K562 (cell line): ENCODE measurements around the gene IGSF9. TPM values are rescaled to one million over a fixed set of nuclear protein-coding genes. Genes with fewer than 3 reads are reported as not detected.

Source experiments
- ATAC-seq: fragments of 200-7000 bp; cut with Tn5 transposase; 3 replicates; pipeline ENCODE4 v1.9.1; 2020; ENCODE audit warnings: moderate library complexity
- BruUV-seq: library from RNA; stranded (reverse); fragments of 400-500 nt; replicated peaks from 2 replicates; lab custom pipeline; 2021; lab: Mats Ljungman, UMichigan
- CTCF ChIA-PET: fragments of 300-600 bp; formaldehyde crosslinking; extraction: SDS; loops from one replicate; lab custom pipeline; 2021; ENCODE audit warnings: low intra/inter-chr PET ratio; lab: Yijun Ruan, JAX
- POLR2A ChIA-PET: fragments of 300-600, 350-650 bp; sonication (Branson Sonifier 250); formaldehyde crosslinking; extraction: SDS; loops from one replicate; lab custom pipeline; 2021; ENCODE audit warnings: antibody characterized with exemption, inconsistent platforms; lab: Yijun Ruan, JAX
- DNase-seq, 4 experiments: peaks; one replicate each; pipeline versions ENCODE4 v3.0.0 to v3.0.0-alpha.2; 2011 to 2018; ENCODE audit warnings: low spot score in 3 of 4, mixed read lengths in 3 of 4; ENCODE audit errors: extremely low read depth in 1 of 4
- FAIRE-seq: peaks from 2 replicates; lab custom pipeline; 2011; peaks lifted over from hg19 to GRCh38; lab: Jason Lieb, UNC
- H2AFZ ChIP-seq: 2 replicates; pipeline ENCODE4 v1.6.0; 2011; ENCODE audit warnings: low read depth, low read length, control low read depth, inconsistent platforms
- H3K27ac ChIP-seq: fragments of 200-600 bp; 3 replicates; pipeline ENCODE4 v1.8.0; 2011; ENCODE audit warnings: low read depth, mild to moderate bottlenecking, control low read depth, inconsistent platforms, low read length, moderate library complexity, mixed read lengths; ENCODE audit errors: extremely low read depth
- H3K27me3 ChIP-seq, 2 experiments: fragments of 300-600 bp in 1 of 2; 2 replicates in 1 of 2; 3 replicates in 1 of 2; pipeline versions ENCODE4 v1.6.0 to v1.8.0; 2011; ENCODE audit warnings: inconsistent platforms in 2 of 2, low read length in 2 of 2, mild to moderate bottlenecking in 1 of 2, mixed read lengths in 1 of 2, moderate library complexity in 1 of 2; ENCODE audit not compliant: control insufficient read depth in 2 of 2, insufficient read depth in 2 of 2
- H3K36me3 ChIP-seq: fragments of 300-600 bp; 3 replicates; pipeline ENCODE4 v1.8.0; 2011; ENCODE audit warnings: mild to moderate bottlenecking, low read length, inconsistent platforms; ENCODE audit not compliant: control insufficient read depth, insufficient read depth
- H3K4me1 ChIP-seq, 2 experiments: fragments of 200-600 bp in 1 of 2; replicated peaks in 1 of 2; 2 replicates in 1 of 2; 3 replicates in 1 of 2; pipeline versions ENCODE4 v1.5.1 to v1.8.0; 2011; ENCODE audit warnings: inconsistent platforms in 2 of 2, low read length in 2 of 2, mild to moderate bottlenecking in 1 of 2, mixed read lengths in 1 of 2, moderate library complexity in 1 of 2; ENCODE audit not compliant: control insufficient read depth in 2 of 2, insufficient read depth in 2 of 2
- H3K4me2 ChIP-seq: 2 replicates; pipeline ENCODE4 v1.6.1; 2011; ENCODE audit warnings: low read length, control low read depth, inconsistent platforms, mixed read lengths; ENCODE audit not compliant: insufficient read depth
- H3K4me3 ChIP-seq: fragments of 200-600 bp; sonication (generic), shearing (Covaris generic); 2 replicates; pipeline ENCODE4 v1.5.1; 2016; ENCODE audit warnings: control low read depth, inconsistent platforms
- H3K79me2 ChIP-seq: fragments of 200-600 bp; 3 replicates; pipeline ENCODE4 v1.8.0; 2011; ENCODE audit warnings: low read length, inconsistent platforms; ENCODE audit not compliant: control insufficient read depth, insufficient read depth
- H3K9ac ChIP-seq, 2 experiments: 2 replicates each; pipeline versions ENCODE4 v1.6.0 to v1.6.1; 2011; ENCODE audit warnings: low read depth in 2 of 2, low read length in 2 of 2, control low read depth in 1 of 2, inconsistent platforms in 1 of 2, mild to moderate bottlenecking in 1 of 2, mixed read lengths in 1 of 2; ENCODE audit not compliant: insufficient read depth in 1 of 2
- H3K9me1 ChIP-seq: one replicate; pipeline ENCODE4 v1.6.0; 2011; ENCODE audit warnings: inconsistent platforms, mild to moderate bottlenecking, low read length, moderate library complexity; ENCODE audit not compliant: control insufficient read depth, insufficient read depth
- H3K9me3 ChIP-seq: replicated peaks from 2 replicates; pipeline ENCODE4 v1.5.1; 2011; ENCODE audit warnings: low read depth, low read length, inconsistent platforms; ENCODE audit not compliant: control insufficient read depth, insufficient read depth
- H4K20me1 ChIP-seq: replicated peaks from 2 replicates; pipeline ENCODE4 v1.6.1; 2011; ENCODE audit warnings: low read length, inconsistent platforms, mixed read lengths; ENCODE audit not compliant: control insufficient read depth, insufficient read depth
- ATF1 ChIP-seq, 2 experiments: fragments of 450-650 bp in 1 of 2; IDR thresholded peaks; 2 replicates each; pipeline ENCODE4 v1.6.1; 2016; ENCODE audit warnings: missing compliant biosample characterization in 1 of 2, missing genetic modification characterization in 1 of 2
- CBFA2T2 ChIP-seq: fragments of 450-650 bp; conservative IDR thresholded peaks from 2 replicates; pipeline ENCODE4 v1.6.1; 2017; ENCODE audit warnings: mild to moderate bottlenecking
- DACH1 ChIP-seq: fragments of 450-650 bp; IDR thresholded peaks from 2 replicates; pipeline ENCODE4 v1.6.1; 2018; ENCODE audit not compliant: partially characterized antibody
- MAX ChIP-seq: sonication (generic); formaldehyde crosslinking; IDR thresholded peaks from 2 replicates; pipeline ENCODE4 v1.9.0; 2022; ENCODE audit warnings: mild to moderate bottlenecking, missing genetic modification reagents
- MAZ ChIP-seq, 2 experiments: fragments of 450-650 bp in 1 of 2; sonication (generic) in 1 of 2; formaldehyde crosslinking; IDR thresholded peaks in 1 of 2; conservative IDR thresholded peaks in 1 of 2; 2 replicates each; pipeline versions ENCODE4 v1.4.0 to v1.5.0; 2020; ENCODE audit warnings: mild to moderate bottlenecking in 1 of 2, missing genetic modification reagents in 1 of 2
- MEF2D ChIP-seq: conservative IDR thresholded peaks from 2 replicates; pipeline ENCODE4 v1.6.1; 2016; ENCODE audit warnings: low read depth, missing genetic modification characterization, missing compliant biosample characterization
- NFE2 ChIP-seq: IDR thresholded peaks from 2 replicates; pipeline ENCODE4 v1.6.1; 2014; ENCODE audit warnings: antibody characterized with exemption, low read depth
- NR2F6 ChIP-seq: fragments of 450-650 bp; formaldehyde crosslinking; IDR thresholded peaks from 2 replicates; pipeline ENCODE4 v1.4.0; 2020; ENCODE audit warnings: mild to moderate bottlenecking
- PTBP1 ChIP-seq: fragments of 200-400 bp; formaldehyde crosslinking; IDR thresholded peaks from 2 replicates; pipeline ENCODE4 v1.6.1; 2017; ENCODE audit warnings: low read depth, low read length
- SLC30A9 ChIP-seq: fragments of 250-450 bp; sonication (Bioruptor Pico); IDR thresholded peaks from 2 replicates; pipeline ENCODE4 v1.8.0; 2022; ENCODE audit warnings: mild to moderate bottlenecking, moderate library complexity
- ZFP1 ChIP-seq: fragments of 450-650 bp; formaldehyde crosslinking; IDR thresholded peaks from 2 replicates; pipeline ENCODE4 v1.4.0; 2020; ENCODE audit warnings: mild to moderate bottlenecking, mixed read lengths
- ZNF12 ChIP-seq: sonication (generic); formaldehyde crosslinking; IDR thresholded peaks from 2 replicates; pipeline ENCODE4 v1.4.0; 2020; ENCODE audit warnings: mild to moderate bottlenecking, missing genetic modification reagents
- ZNF282 ChIP-seq: sonication (generic); formaldehyde crosslinking; IDR thresholded peaks from 2 replicates; pipeline ENCODE4 v1.8.1; 2023; ENCODE audit warnings: missing genetic modification reagents
- WGBS: fragments of 100-300 bp; shearing (Covaris generic); methylation state at CpG from one replicate; pipeline ENCODE4 v1.1.6; 2016; ENCODE audit warnings: low coverage, mixed read lengths; ENCODE audit not compliant: insufficient coverage; ENCODE audit errors: missing lambda C conversion rate; 5-methylcytosine and 5-hydroxymethylcytosine counted together
- in situ Hi-C: fragments of 300-500 bp; cut with MboI; formaldehyde crosslinking; loops from 4 replicates; pipeline ENCODE4 v1.15.0; 2018; ENCODE audit warnings: inconsistent platforms, mixed read lengths
- intact Hi-C: fragments of 100-400 bp; cut with micrococcal nuclease; formaldehyde crosslinking; loops from 2 replicates; pipeline ENCODE4 v1.14.2; 2022
- polyA plus RNA-seq, 8 experiments: library from polyadenylated mRNA; depleted of rRNA in 4 of 8; stranded (reverse) in 5 of 8; unstranded in 3 of 8; fragments of >200 nt; fragmentation: Nextera tagmentation in 2 of 8; fragmentation: Illumina TruSeq in 1 of 8; extraction: Ambion mirVana in 2 of 8; extraction: Trizol in 1 of 8; gene quantifications; 2 replicates each; pipeline versions ENCODE4 v1.2.1 to v1.2.3, GENCODE V29; 2011 to 2014; ENCODE audit warnings: inconsistent platforms in 1 of 8, missing spikeins in 1 of 8
- total RNA-seq, 7 experiments: library from RNA; depleted of rRNA in 6 of 7; stranded (reverse); fragments of >200 nt in 6 of 7; fragmentation: Illumina TruSeq in 2 of 7; extraction: Trizol in 2 of 7; gene quantifications; 2 replicates each; pipeline versions ENCODE4 v1.2.1 to v1.2.3, GENCODE V29; 2011 to 2021; ENCODE audit warnings: low replicate concordance in 1 of 7
- TF ChIP-seq, protein P1 (sequence below): IDR thresholded peaks from 2 replicates; pipeline ENCODE4 v1.6.1; 2016; ENCODE audit warnings: missing genetic modification characterization, missing compliant biosample characterization
- TF ChIP-seq, protein P2 (sequence below), 2 experiments: IDR thresholded peaks; 2 replicates each; pipeline ENCODE4 v1.6.1; 2011; ENCODE audit warnings: borderline replicate concordance in 1 of 2, control low read depth in 1 of 2, low read depth in 1 of 2, low read length in 1 of 2, mild to moderate bottlenecking in 1 of 2, mixed read lengths in 1 of 2, moderate library complexity in 1 of 2; ENCODE audit not compliant: insufficient read depth in 1 of 2, insufficient read length in 1 of 2, poor library complexity in 1 of 2, severe bottlenecking in 1 of 2; ENCODE audit errors: extremely low read depth in 1 of 2
- TF ChIP-seq, protein P3 (sequence below): conservative IDR thresholded peaks from 2 replicates; pipeline ENCODE4 v1.6.1; 2011; ENCODE audit warnings: low read depth, mild to moderate bottlenecking, low read length; ENCODE audit not compliant: control insufficient read depth

The IGSF9 gene
- total and polyA plus RNA-seq, 9 of the 15 experiments (the other 6 are each of a cell fraction or from before 2014, with no cell fraction given): 0.03 to 0.29 (median 0.07) TPM; not detected in 1

- Histone ChIP-seq H3K9me3 (no peaks in the 10 kb centered on the region), H3K27me3 (peaks cover 5 to 33% of the 10 kb centered on the region in 2 experiments; a peak in 3 of 5 replicates), H3K4me1 (peaks cover 4 to 59% of the 10 kb centered on the region in 2 experiments; a peak in 3 of 5 replicates), H3K36me3 (no peaks in the 10 kb centered on the region), H3K27ac (no peak overlapping the region), H3K4me3 (peak overlapping the region; percentile 14; the same call in 1 of the 2 replicates), H3K9me1 (no peaks in the 10 kb centered on the region), H3K9ac (peak overlapping the region in 1 of 2 experiments; percentile 76; a peak in 1 of 4 replicates), H3K79me2 (peaks cover 12% of the 10 kb centered on the region), H2AFZ (peak overlapping the region; percentile 94), H4K20me1 (no peaks in the 10 kb centered on the region), H3K4me2 (peak overlapping the region; percentile 71)
- POLR2A ChIA-PET: interaction anchor here (0.7 to 1.7 kb wide), 6 partner anchors 8 to 102 kb away, joined by 3 to 7 read pairs (median 4); partner anchors contain the start of gene PIGM
- intact Hi-C loops: loop anchor here (10.0 kb wide), 2 partner anchors 95 to 335 kb away; partner anchors contain the start of gene DCAF8
- 10% methylated on average over 43 of the region's 48 CpGs for WGBS
- CTCF ChIA-PET: no interaction called here
- ATAC-seq: peak; percentile 70
- peak; percentile 73 to 83 (median 80) for DNase-seq
- BruUV-seq: no TSS peak
- peak; percentile 52 for FAIRE-seq
- in situ Hi-C loops: no loop called here
- TF ChIP-seq MEF2D (tag) (no peak), MAX (CRISPR knock-in tag) (peak; percentile 65), DACH1 (no peak), ZNF282 (CRISPR knock-in tag) (no peak), MAZ (CRISPR knock-in tag; conservative IDR thresholded peaks at IDR 0.05 in 1 of 2, IDR thresholded peaks at IDR 0.05 in 1 of 2) (no peak), SLC30A9 (CRISPR knock-in tag) (no peak), NFE2 (peak; percentile 42; the same call in 1 of the 2 replicates), ZFP1 (CRISPR knock-in tag) (no peak), ZNF12 (no peak), PTBP1 (no peak), NR2F6 (CRISPR knock-in tag) (no peak), CBFA2T2 (no peak; the same call in 1 of the 2 replicates), ATF1 (CRISPR knock-in tag; IDR thresholded peaks at IDR 0.05) (no peak), ATF1 (tag; IDR thresholded peaks at IDR 0.05) (0 out of 2 replicates have a peak, but pooled peaks have one; percentile 25)
- TF ChIP-seq, protein P1, sequence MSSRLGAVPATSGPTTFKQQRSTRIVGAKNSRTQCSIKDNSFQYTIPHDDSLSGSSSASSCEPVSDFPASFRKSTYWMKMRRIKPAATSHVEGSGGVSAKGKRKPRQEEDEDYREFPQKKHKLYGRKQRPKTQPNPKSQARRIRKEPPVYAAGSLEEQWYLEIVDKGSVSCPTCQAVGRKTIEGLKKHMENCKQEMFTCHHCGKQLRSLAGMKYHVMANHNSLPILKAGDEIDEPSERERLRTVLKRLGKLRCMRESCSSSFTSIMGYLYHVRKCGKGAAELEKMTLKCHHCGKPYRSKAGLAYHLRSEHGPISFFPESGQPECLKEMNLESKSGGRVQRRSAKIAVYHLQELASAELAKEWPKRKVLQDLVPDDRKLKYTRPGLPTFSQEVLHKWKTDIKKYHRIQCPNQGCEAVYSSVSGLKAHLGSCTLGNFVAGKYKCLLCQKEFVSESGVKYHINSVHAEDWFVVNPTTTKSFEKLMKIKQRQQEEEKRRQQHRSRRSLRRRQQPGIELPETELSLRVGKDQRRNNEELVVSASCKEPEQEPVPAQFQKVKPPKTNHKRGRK: no peak
- TF ChIP-seq, protein P2, sequence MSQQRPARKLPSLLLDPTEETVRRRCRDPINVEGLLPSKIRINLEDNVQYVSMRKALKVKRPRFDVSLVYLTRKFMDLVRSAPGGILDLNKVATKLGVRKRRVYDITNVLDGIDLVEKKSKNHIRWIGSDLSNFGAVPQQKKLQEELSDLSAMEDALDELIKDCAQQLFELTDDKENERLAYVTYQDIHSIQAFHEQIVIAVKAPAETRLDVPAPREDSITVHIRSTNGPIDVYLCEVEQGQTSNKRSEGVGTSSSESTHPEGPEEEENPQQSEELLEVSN (IDR thresholded peaks at IDR 0.05; ENCODE audit: borderline replicate concordance in 1 of 2, extremely low read depth in 1 of 2, insufficient read depth in 1 of 2, insufficient read length in 1 of 2, low read depth in 1 of 2, low read length in 1 of 2, poor library complexity in 1 of 2, severe bottlenecking in 1 of 2): peak; percentile 38 to 76
- TF ChIP-seq, protein P3, sequence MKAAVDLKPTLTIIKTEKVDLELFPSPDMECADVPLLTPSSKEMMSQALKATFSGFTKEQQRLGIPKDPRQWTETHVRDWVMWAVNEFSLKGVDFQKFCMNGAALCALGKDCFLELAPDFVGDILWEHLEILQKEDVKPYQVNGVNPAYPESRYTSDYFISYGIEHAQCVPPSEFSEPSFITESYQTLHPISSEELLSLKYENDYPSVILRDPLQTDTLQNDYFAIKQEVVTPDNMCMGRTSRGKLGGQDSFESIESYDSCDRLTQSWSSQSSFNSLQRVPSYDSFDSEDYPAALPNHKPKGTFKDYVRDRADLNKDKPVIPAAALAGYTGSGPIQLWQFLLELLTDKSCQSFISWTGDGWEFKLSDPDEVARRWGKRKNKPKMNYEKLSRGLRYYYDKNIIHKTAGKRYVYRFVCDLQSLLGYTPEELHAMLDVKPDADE: 0 out of 2 replicates have a peak, but pooled peaks have one; percentile 33
These were observed 16.0 kb downstream of the IGSF9 start for GRCh38 chr1:159929155-159930051.
